ENCODE results near the gene AMZ1. TPM values are rescaled to one million over a fixed set of nuclear protein-coding genes. Genes with fewer than 3 reads are reported as not detected.

Gene AMZ1
- polyA plus RNA-seq, 6 donors from 2014 or later, result 1.4 to 3.3 (median 2.7) TPM; not detected in 1

DNA sequence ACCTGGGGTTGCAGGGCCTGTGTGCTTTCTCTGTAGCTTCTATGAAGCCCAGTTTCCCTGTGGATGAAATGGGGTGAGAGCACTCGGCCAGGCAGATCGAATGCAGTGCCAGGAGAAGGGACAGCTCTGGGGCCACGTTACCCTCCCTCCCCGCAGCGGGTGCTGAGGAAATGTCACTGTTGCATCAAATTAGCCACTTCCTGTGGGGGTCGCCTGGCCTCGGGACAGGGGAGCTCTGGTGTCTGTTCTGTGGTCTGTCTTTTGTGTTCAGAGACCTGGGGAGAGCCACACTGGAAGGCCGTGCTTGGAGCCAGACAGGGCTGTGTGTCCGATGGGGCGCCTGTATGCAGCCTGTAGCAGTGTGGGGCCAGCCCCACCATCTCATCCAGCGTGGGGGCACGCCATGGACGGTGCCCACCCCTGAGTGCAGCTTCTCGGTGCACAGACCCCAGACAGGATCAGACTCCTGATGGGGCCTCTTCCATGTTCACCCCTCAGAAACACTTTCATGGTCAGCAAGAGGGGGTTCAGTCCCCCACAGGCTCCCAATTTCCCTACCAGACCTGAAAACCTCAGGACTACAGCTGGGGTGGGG, 42.6 kb upstream of the AMZ1 start:
- H3K27ac Mint-ChIP-seq, result peak overlapping the region in 5 of 6 donors; percentile 76 to 92 (median 85)
- peak; percentile 40 to 43 for ATAC-seq (ENCODE audit: low read depth in 2 of 2)
- H3K27me3 Mint-ChIP-seq, result no peaks in the 10 kb centered on the region
- no peaks in the 10 kb centered on the region for H3K36me3 Mint-ChIP-seq
- H3K4me1 Mint-ChIP-seq, result peaks cover 34 to 45% (median 42%) of the 10 kb centered on the region in 3 donors
- peak overlapping the region; percentile 64 to 95 (median 88) for H3K4me3 Mint-ChIP-seq
- DNase-seq, result peak; percentile 61
- no peaks in the 10 kb centered on the region for H3K9me3 Mint-ChIP-seq

DNA sequence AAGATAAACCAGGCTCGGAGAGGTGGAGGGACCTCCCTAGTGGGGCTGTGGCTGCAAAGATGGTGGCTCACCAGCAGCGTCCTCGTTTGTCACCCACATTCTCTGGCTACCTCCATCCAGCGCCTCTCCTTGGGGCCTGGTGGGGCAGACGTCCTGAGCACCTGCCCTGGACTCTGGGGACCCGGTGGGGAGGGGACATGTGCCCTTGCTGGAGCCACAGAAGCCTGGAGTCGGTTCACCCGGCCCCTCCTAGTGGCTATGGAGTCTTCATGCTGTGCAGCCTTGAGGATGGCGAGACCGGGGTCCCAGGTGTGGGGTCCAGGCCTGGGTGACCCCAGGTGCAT, 41.7 kb upstream of the AMZ1 start:
- ATAC-seq (ENCODE audit: low read depth in 2 of 2), result no peak
- H3K9me3 Mint-ChIP-seq, result no peaks in the 10 kb centered on the region
- peaks cover 25 to 42% (median 34%) of the 10 kb centered on the region in 3 donors for H3K4me1 Mint-ChIP-seq
- no peak overlapping the region for H3K27ac Mint-ChIP-seq
- DNase-seq, result no peak
- H3K36me3 Mint-ChIP-seq, result no peaks in the 10 kb centered on the region
- no peaks in the 10 kb centered on the region for H3K27me3 Mint-ChIP-seq
- H3K4me3 Mint-ChIP-seq, result peak overlapping the region in 2 of 8 donors; percentile 22 to 95

DNA sequence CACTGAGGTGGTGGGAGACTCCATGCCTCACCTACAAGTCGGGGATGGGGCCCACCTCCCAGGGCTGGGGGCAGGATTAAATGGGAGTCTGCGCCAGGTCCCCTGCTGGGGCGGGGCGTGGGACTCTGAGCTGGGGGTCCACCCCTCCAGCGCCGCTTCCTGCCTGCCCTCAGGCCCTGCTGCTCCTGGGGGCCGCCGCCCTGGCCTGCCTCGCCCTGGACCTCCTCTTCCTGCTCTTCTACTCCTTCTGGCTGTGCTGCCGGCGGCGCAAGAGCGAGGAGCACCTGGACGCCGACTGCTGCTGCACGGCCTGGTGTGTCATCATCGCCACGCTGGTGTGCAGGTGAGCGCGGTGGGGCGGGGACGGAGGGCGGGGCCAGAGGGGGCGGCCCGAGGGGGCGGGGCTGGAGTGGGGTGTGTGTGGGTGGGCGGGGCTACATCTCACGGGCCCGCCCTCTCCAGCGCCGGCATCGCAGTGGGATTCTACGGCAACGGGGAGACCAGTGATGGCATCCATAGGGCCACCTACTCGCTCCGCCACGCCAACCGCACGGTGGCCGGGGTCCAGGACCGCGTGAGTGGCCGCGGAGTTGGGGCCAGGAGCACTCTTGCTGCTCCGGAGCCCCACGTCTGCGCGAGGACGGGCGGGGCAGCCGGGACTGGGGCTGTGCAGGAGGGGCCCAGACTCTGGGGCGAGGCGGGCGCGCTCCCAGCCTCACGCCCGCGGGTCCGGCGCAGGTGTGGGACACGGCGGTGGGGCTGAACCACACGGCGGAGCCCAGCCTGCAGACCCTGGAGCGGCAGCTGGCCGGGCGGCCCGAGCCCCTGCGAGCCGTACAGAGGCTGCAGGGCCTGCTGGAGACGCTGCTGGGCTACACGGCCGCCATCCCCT, 41.1 kb upstream of the AMZ1 start:
- ATAC-seq (ENCODE audit: low read depth in 2 of 2) (no peak), DNase-seq (no peak)
- Mint-ChIP-seq H3K36me3 (no peaks in the 10 kb centered on the region), H3K27me3 (no peaks in the 10 kb centered on the region), H3K4me3 (peak overlapping the region in 1 of 8 donors; percentile 9), H3K4me1 (peaks cover 22 to 35% (median 32%) of the 10 kb centered on the region in 3 donors), H3K27ac (no peak overlapping the region), H3K9me3 (no peaks in the 10 kb centered on the region)

DNA sequence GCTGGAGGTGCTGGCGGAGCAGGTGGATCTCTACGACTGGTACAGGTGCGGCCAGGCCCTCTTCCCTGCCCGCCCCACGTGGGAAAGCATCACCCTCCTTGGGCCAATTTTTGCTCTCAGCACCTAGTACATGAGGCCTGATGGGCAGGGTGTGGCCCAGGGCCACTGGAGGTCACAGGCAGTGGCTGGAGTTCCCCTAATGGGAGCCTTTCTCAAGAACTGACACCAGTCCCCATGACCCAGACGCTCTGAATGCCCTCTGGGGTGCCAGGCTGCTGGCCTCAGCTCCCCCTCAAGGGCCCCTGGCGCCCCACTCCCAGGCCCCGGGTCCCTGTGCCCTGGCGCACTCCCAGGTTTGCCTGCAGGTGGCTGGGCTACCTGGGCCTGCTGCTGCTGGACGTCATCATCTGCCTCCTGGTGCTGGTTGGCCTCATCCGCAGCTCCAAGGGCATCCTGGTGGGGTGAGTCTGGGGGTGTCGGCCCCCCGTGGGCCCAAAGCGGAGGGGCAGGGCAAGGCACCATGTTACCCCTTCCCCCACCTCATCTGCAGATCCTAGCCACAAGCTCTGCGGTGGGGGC, 40.3 kb upstream of the AMZ1 start:
- H3K4me1 Mint-ChIP-seq, result peaks cover 22 to 33% (median 27%) of the 10 kb centered on the region in 3 donors
- H3K9me3 Mint-ChIP-seq, result no peaks in the 10 kb centered on the region
- no peaks in the 10 kb centered on the region for H3K36me3 Mint-ChIP-seq
- no peaks in the 10 kb centered on the region for H3K27me3 Mint-ChIP-seq
- no peak overlapping the region for H3K4me3 Mint-ChIP-seq
- ATAC-seq (ENCODE audit: low read depth in 2 of 2) (no peak), DNase-seq (no peak)
- peak overlapping the region in 1 of 6 donors; percentile 38 for H3K27ac Mint-ChIP-seq

DNA sequence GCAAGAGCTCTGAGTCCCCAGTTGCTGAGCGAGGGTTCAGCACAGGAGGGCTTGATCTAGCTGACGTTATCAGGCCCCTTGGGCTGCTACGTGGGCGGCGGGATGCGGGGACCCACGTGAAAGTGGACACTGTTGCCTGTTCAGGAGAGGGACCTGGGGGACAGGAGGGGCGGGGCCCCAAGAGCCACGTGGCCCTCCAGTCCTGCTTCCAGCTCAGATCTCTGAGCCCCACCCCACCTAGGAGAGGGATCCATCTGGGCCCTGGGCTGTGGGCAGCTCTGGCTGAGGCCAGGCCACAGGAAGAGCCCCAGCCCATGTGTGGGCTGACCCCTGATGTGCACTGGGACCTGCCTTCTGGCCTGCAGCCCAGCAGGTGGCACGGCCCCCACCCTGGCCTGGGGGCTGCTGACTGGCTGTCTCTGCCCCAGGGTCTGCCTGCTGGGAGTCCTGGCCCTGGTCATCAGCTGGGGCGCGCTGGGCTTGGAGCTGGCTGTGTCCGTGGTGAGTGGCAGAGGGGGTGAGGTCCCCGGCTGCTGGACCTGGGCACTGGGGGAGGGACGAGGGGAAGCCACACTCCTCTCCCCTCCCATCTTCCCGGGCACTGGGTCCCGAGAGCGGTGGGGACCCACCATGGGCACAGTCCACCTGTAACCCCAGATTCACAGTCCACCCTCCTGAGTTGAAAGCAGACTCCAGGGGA, 38.7 kb upstream of the AMZ1 start:
- peaks cover 12 to 22% (median 15%) of the 10 kb centered on the region in 3 donors for H3K4me1 Mint-ChIP-seq
- H3K27ac Mint-ChIP-seq, result no peak overlapping the region
- no peaks in the 10 kb centered on the region for H3K36me3 Mint-ChIP-seq
- H3K27me3 Mint-ChIP-seq, result no peaks in the 10 kb centered on the region
- H3K9me3 Mint-ChIP-seq, result no peaks in the 10 kb centered on the region
- ATAC-seq (ENCODE audit: low read depth in 2 of 2) (no peak), DNase-seq (no peak)
- H3K4me3 Mint-ChIP-seq, result peak overlapping the region in 1 of 8 donors; percentile 35

DNA sequence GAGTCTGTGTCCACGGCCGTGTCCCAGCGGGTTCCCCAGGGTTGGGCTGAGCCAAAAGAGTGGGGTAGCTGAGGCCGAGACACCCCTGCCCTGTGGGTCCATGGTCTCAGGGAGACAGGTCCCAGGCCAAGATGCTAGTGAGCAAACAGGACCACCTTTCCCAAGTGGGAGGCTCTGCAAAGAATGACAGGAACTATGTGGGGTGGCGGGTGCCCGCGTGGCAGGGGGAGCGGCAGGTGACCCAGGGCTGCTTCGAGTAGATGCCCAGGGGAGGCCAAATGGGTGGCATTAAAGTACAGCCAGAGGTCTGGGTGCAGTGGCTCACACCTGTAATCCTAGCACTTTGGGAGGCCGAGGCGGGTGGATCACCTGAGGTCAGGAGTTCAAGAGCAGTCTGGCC, 38.0 kb upstream of the AMZ1 start:
- peaks cover 8 to 15% (median 8%) of the 10 kb centered on the region in 3 donors for H3K4me1 Mint-ChIP-seq
- ATAC-seq (ENCODE audit: low read depth in 2 of 2), result no peak

DNA sequence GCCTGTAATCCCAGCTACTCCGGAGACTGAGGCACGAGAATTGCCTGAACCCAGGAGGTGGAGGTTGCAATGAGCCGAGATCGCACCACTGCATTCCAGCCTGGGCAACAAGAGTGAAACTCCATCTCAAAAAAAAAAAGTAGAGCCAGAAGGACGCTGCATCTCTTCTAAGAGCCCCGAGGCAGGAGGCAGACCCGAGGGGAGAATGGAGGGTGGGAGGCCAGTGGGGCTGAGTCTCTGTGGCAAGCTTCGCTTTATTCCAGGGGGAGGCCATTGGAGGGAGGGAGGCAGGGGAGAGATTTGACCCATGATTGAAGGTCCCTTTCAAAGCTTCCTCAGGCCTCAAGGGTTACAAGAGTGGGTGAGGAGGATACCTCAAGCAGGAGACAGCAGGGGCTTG, 37.6 kb upstream of the AMZ1 start:
- no peak for DNase-seq
- Mint-ChIP-seq H3K4me1 (peaks cover 3 to 11% (median 3%) of the 10 kb centered on the region in 3 donors), H3K36me3 (no peaks in the 10 kb centered on the region), H3K27me3 (no peaks in the 10 kb centered on the region), H3K4me3 (no peak overlapping the region), H3K27ac (peak overlapping the region in 2 of 6 donors; percentile 5 to 79), H3K9me3 (no peaks in the 10 kb centered on the region)
- no peak for ATAC-seq (ENCODE audit: low read depth in 2 of 2)

More for the DNA sequence above, 38.0 kb upstream of the AMZ1 start:
- DNase-seq, result no peak
- no peaks in the 10 kb centered on the region for H3K9me3 Mint-ChIP-seq
- H3K36me3 Mint-ChIP-seq, result no peaks in the 10 kb centered on the region
- peak overlapping the region in 2 of 6 donors; percentile 54 to 79 for H3K27ac Mint-ChIP-seq
- no peak overlapping the region for H3K4me3 Mint-ChIP-seq
- H3K27me3 Mint-ChIP-seq, result no peaks in the 10 kb centered on the region

DNA sequence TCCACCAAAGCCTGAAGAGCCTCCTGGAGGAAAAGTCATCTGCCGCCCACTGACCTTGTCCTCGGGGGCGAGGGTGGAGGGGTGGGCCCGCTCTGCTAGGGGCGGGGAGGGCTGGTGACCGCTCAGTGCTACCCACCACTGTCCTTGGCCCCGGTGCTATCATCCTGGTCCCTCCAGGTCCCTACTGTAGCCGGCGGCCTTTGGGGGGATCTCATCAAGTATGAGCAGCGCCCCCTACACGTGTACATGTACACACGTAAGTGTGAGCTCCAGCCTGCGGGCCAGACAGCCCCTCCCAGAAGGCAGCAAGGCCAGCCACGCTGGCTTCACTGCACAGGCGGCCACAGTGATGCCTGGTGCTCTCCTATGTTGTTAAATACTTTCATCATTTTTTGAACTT, 36.7 kb upstream of the AMZ1 start:
- ATAC-seq (ENCODE audit: low read depth in 2 of 2) (peak in 1 of 2 donors; percentile 51), DNase-seq (no peak)
- Mint-ChIP-seq H3K27me3 (no peaks in the 10 kb centered on the region), H3K27ac (no peak overlapping the region), H3K4me3 (no peak overlapping the region), H3K9me3 (no peaks in the 10 kb centered on the region), H3K36me3 (no peaks in the 10 kb centered on the region), H3K4me1 (peaks cover 0 to 5% (median 0%) of the 10 kb centered on the region in 3 donors)

DNA sequence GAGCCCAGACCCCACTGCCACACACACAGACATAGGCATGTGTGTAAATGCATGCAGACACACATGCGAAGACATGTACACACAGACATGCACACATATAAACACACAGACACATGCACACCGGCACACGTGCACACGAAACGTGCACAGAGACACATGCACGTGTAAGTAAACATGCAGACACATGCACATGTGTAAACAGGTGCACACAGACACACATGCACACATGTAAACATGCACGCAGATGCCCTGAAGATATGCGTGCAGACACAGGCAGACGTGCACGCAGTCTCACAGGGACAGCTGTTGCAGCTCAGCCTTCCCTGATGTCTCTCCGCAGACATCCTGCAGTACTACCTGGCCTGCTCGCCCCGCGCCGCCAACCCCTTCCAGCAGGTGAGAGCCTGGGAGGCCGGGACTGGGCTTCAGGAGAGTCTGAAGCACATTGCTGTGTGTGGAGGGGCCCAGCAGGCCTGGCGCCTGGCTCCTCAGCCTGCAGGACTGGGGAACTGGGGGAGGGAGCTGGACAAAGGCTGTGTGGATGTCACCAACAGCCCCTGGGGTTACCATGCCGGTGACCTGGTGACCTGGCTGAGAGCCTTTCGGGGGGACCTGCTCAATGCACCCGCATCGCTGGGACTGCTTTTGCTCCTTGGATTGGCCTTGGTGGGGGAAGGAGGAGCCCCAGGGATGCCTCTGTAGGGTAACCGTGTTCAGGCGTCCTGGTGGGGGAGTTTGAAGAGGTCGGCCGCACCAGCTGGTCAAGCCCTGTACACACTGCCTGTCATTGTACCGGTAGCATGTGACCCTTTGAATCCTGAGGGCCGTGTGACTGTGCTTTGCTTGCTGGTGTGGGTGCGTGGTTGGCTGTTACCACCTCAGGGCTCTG, 35.9 kb upstream of the AMZ1 start:
- peaks cover 0 to 4% of the 10 kb centered on the region in 2 donors for H3K36me3 Mint-ChIP-seq
- DNase-seq, result no peak
- H3K27ac Mint-ChIP-seq, result peak overlapping the region in 1 of 6 donors; percentile 49
- H3K27me3 Mint-ChIP-seq, result no peaks in the 10 kb centered on the region
- H3K9me3 Mint-ChIP-seq, result no peaks in the 10 kb centered on the region
- ATAC-seq (ENCODE audit: low read depth in 2 of 2), result no peak
- H3K4me1 Mint-ChIP-seq, result peaks cover 0 to 5% (median 2%) of the 10 kb centered on the region in 3 donors
- no peak overlapping the region for H3K4me3 Mint-ChIP-seq

DNA sequence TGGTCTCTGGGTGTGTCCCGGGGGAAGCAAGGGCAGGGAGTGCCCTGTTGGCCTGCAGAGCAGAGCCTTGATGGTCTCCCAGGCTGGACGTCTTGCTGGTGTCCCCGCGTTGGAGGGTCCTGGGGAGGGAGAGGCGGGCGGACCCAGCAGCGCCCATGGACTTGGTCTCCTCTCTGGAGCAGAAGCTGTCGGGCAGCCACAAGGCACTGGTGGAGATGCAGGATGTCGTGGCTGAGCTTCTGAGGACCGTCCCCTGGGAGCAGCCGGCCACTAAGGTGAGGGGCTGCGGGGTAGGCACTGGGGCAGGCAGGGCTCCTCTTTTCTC, 35.3 kb upstream of the AMZ1 start:
- Mint-ChIP-seq H3K27ac (no peak overlapping the region), H3K4me3 (no peak overlapping the region), H3K9me3 (no peaks in the 10 kb centered on the region), H3K27me3 (no peaks in the 10 kb centered on the region), H3K4me1 (peaks cover 0 to 5% (median 4%) of the 10 kb centered on the region in 3 donors), H3K36me3 (peaks cover 0 to 8% of the 10 kb centered on the region in 2 donors)
- no peak for ATAC-seq (ENCODE audit: low read depth in 2 of 2)
- no peak for DNase-seq

DNA sequence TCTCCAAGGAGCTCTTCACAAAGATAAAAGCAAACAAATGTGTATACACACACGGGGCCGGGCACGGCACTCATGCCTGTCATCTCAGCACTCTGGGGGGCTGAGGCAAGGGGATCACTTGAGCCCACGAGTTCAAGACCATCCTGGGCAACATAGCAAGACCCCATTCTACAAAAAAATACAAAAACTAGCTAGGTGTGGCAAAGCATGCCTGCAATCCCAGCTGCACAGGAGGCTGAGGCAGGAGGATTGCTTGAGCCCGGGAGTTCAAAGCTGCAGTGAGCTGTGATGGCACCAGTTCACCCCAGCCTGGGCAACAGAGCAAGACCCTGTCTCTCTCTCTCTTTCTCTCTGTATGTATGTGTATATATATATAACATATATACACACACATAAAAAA, 33.9 kb upstream of the AMZ1 start:
- Mint-ChIP-seq H3K4me1 (peaks cover 0 to 5% (median 4%) of the 10 kb centered on the region in 3 donors), H3K27me3 (no peaks in the 10 kb centered on the region), H3K4me3 (no peak overlapping the region), H3K9me3 (no peaks in the 10 kb centered on the region), H3K36me3 (peaks cover 0 to 8% of the 10 kb centered on the region in 2 donors), H3K27ac (no peak overlapping the region)
- ATAC-seq (ENCODE audit: low read depth in 2 of 2) (no peak), DNase-seq (no peak)

DNA sequence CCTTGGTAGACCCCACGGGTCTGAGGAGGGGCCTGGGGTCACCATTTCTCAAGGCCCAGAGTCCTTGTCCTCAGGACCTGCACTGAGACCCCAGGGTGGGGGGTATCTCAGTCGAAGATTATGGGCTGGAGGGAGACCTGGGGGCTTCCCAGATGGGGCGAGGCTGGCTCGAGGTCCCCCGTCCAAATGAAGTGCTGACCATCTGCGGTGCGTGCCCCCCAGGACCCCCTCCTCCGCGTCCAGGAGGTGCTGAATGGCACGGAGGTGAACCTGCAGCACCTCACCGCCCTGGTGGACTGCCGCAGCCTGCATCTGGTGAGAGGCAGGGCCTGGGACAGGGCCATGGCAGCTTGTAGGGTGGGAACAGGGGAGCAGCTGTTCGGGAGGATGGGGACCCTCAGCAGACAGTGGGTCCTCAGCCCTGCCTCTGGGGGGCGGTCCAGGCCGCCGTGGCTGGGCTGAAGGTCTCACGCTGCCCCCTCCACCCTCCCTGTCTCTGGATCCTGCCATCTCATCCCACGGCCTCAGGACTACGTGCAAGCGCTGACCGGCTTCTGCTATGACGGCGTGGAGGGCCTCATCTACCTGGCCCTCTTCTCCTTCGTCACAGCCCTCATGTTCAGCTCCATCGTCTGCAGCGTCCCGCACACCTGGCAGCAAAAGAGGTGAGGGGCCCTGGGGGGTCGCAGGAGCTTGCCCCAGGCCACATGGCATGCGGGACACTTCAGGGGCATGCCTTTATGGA, 32.0 kb upstream of the AMZ1 start:
- Mint-ChIP-seq H3K27ac (no peak overlapping the region), H3K4me1 (peaks cover 0 to 4% (median 0%) of the 10 kb centered on the region in 3 donors), H3K27me3 (no peaks in the 10 kb centered on the region), H3K36me3 (peaks cover 0 to 8% of the 10 kb centered on the region in 2 donors), H3K4me3 (peak overlapping the region in 1 of 8 donors; percentile 69), H3K9me3 (no peaks in the 10 kb centered on the region)
- ATAC-seq (ENCODE audit: low read depth in 2 of 2) (no peak), DNase-seq (no peak)
